Retinal pigment epithelial cell (primary cell): ENCODE data around the gene EMX2.

ENCODE experiments used
- DNase-seq: peaks from one replicate; pipeline ENCODE4 v3.0.0-alpha.2; 2010; ENCODE audit warnings: low read depth
- H3K4me3 ChIP-seq: 2 replicates; pipeline ENCODE4 v1.5.1; 2011; ENCODE audit warnings: mild to moderate bottlenecking, low read length, control low read depth, moderate library complexity
- CTCF ChIP-seq: conservative IDR thresholded peaks from 2 replicates; pipeline ENCODE4 v1.5.1; 2011; ENCODE audit warnings: low read depth, low read length, control low read depth, inconsistent platforms

Gene EMX2

GRCh38 chr10:117553142-117553814, 10.7 kb downstream of the EMX2 start:
- TF ChIP-seq CTCF, result no peak
- no peak overlapping the region for H3K4me3 ChIP-seq
- no peak for DNase-seq

GRCh38 chr10:117553815-117554172, 11.2 kb downstream of the EMX2 start:
- DNase-seq, result no peak
- H3K4me3 ChIP-seq, result no peak overlapping the region
- TF ChIP-seq CTCF, result no peak

GRCh38 chr10:117554241-117554814, 11.8 kb downstream of the EMX2 start:
- no peak for DNase-seq
- H3K4me3 ChIP-seq, result no peak overlapping the region
- TF ChIP-seq CTCF, result no peak

GRCh38 chr10:117555017-117555416, 12.5 kb downstream of the EMX2 start:
- TF ChIP-seq CTCF, result no peak
- no peak for DNase-seq

GRCh38 chr10:117555863-117556262, 13.3 kb downstream of the EMX2 start:
- TF ChIP-seq CTCF, result no peak
- no peak for DNase-seq
- no peak overlapping the region for H3K4me3 ChIP-seq

More at GRCh38 chr10:117555017-117555416, 12.5 kb downstream of the EMX2 start:
- H3K4me3 ChIP-seq, result no peak overlapping the region

GRCh38 chr10:117556356-117556755, 13.8 kb downstream of the EMX2 start:
- TF ChIP-seq CTCF, result no peak
- DNase-seq, result no peak
- H3K4me3 ChIP-seq, result no peak overlapping the region

GRCh38 chr10:117559712-117560111, 17.2 kb downstream of the EMX2 start:
- no peak for TF ChIP-seq CTCF
- no peak overlapping the region for H3K4me3 ChIP-seq
- DNase-seq, result no peak
